ENCODE measurements around the gene GOLGA7B.

GOLGA7B gene

DNA sequence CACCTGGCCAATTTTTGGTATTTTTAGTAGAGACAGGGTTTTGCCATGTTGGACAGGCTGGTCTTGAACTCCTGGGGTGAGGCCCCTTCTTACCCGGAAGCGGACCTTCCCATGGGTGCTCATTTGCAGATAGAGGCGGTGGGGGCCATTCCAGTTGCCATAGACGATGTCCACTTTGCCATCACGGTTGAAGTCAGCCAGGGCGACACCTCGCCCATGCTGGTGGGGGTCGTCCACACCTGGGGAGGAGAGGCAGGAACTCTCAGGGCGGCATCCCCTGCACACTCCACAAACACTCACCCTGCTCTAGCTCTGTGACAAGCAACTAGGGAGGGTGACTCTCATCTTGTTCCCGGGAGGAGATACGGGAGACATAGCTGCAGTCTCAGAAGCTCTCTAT is 54.9 kb downstream of the GOLGA7B start:
- no peak for ATAC-seq
- TF ChIP-seq, protein P1, sequence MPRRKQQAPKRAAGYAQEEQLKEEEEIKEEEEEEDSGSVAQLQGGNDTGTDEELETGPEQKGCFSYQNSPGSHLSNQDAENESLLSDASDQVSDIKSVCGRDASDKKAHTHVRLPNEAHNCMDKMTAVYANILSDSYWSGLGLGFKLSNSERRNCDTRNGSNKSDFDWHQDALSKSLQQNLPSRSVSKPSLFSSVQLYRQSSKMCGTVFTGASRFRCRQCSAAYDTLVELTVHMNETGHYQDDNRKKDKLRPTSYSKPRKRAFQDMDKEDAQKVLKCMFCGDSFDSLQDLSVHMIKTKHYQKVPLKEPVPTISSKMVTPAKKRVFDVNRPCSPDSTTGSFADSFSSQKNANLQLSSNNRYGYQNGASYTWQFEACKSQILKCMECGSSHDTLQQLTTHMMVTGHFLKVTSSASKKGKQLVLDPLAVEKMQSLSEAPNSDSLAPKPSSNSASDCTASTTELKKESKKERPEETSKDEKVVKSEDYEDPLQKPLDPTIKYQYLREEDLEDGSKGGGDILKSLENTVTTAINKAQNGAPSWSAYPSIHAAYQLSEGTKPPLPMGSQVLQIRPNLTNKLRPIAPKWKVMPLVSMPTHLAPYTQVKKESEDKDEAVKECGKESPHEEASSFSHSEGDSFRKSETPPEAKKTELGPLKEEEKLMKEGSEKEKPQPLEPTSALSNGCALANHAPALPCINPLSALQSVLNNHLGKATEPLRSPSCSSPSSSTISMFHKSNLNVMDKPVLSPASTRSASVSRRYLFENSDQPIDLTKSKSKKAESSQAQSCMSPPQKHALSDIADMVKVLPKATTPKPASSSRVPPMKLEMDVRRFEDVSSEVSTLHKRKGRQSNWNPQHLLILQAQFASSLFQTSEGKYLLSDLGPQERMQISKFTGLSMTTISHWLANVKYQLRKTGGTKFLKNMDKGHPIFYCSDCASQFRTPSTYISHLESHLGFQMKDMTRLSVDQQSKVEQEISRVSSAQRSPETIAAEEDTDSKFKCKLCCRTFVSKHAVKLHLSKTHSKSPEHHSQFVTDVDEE (CRISPR knock-in tag; IDR thresholded peaks at IDR 0.05) = no peak
- TF ChIP-seq ESRRG (CRISPR knock-in tag; IDR thresholded peaks at IDR 0.05) = no peak

DNA sequence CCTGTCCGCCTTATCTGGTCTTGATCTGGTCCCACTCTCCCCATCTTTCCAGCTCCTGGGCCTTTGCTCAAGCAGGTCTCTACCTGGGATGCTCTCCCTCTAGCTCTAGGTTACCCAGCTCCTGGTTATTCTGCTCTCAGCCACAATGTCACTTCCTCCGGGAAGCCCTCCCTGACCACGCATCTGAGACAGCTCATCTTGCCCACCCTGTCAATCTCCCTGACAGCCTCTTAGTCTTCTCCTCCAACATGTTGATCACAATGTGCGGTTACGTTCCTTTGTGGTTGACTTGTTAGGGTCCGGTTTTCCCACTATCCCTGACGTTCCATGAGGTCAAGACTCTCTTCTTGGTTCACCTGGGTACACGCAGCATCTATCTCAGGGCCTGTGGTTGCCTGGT is 55.6 kb downstream of the GOLGA7B start:
- no peak for ATAC-seq
- TF ChIP-seq OSR1 (CRISPR knock-in tag; IDR thresholded peaks at IDR 0.05) (no peak), PPARA (CRISPR knock-in tag; IDR thresholded peaks at IDR 0.05; ENCODE audit: borderline replicate concordance) (no peak), GLIS3 (CRISPR knock-in tag; IDR thresholded peaks at IDR 0.05) (no peak), TOX (CRISPR knock-in tag; IDR thresholded peaks at IDR 0.05; ENCODE audit: borderline replicate concordance) (no peak)

DNA sequence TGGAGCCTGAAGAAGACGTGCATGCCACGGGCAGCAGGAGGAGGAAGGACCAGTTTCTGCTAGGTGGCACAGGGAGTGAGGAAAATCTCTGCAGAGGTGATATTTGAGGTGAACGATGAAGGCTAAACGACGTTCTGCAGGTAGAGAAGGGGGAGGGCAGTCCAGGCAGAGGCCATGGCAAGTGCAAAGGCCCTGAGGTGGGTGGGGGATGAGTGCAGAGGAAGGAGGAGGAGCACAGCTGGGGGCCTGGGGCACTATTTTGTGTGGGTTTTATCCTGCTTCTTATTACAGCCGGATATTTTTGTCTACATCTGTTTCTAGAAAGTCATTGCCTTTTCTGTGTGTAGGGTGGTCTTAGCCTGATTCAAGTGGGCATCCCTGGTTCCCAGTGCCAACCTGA is 57.6 kb downstream of the GOLGA7B start:
- no peak for TF ChIP-seq CSRNP3 (CRISPR knock-in tag; IDR thresholded peaks at IDR 0.05)
- TF ChIP-seq CSDC2 (CRISPR knock-in tag; IDR thresholded peaks at IDR 0.05) = no peak
- no peak for TF ChIP-seq ZNF565 (CRISPR knock-in tag; conservative IDR thresholded peaks at IDR 0.05; ENCODE audit: low read depth)
- TF ChIP-seq ARNTL (CRISPR knock-in tag; IDR thresholded peaks at IDR 0.05; ENCODE audit: borderline replicate concordance, low read depth) = no peak
- no peak for TF ChIP-seq ZNF70 (CRISPR knock-in tag; IDR thresholded peaks at IDR 0.05)
- TF ChIP-seq, protein P1 (CRISPR knock-in tag; IDR thresholded peaks at IDR 0.05) = no peak
- TF ChIP-seq PATZ1 (CRISPR knock-in tag; IDR thresholded peaks at IDR 0.05; ENCODE audit: borderline replicate concordance) = no peak
- ATAC-seq = no peak

DNA sequence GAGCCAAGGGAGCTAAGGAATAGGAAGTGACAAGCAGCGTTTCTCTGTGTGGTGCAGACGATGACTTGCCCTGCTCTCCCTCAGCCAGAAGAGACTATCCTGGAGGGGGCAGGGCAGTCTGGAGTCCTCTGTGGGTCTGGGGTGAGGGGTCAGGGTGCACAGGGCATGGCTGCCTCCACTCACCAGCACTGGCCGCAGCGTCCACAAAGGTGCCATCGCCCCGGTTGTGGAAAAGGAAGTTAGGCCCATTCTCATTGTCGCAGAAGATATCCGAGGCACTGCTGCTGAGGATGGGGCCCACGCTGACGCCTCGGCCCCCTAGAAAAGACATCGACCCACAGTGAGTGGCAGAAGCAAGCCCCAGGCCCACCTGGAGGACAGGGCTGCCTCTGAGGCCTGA is 58.2 kb downstream of the GOLGA7B start:
- no peak for ATAC-seq
- TF ChIP-seq, protein P2, sequence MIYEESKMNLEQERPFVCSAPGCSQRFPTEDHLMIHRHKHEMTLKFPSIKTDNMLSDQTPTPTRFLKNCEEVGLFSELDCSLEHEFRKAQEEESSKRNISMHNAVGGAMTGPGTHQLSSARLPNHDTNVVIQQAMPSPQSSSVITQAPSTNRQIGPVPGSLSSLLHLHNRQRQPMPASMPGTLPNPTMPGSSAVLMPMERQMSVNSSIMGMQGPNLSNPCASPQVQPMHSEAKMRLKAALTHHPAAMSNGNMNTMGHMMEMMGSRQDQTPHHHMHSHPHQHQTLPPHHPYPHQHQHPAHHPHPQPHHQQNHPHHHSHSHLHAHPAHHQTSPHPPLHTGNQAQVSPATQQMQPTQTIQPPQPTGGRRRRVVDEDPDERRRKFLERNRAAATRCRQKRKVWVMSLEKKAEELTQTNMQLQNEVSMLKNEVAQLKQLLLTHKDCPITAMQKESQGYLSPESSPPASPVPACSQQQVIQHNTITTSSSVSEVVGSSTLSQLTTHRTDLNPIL (CRISPR knock-in tag; IDR thresholded peaks at IDR 0.05; ENCODE audit: low read depth) = no peak
- TF ChIP-seq ZFP3 (CRISPR knock-in tag; IDR thresholded peaks at IDR 0.05) (no peak), RARB (CRISPR knock-in tag; IDR thresholded peaks at IDR 0.05) (no peak), ISL1 (CRISPR knock-in tag; IDR thresholded peaks at IDR 0.05) (no peak), PPARA (CRISPR knock-in tag; IDR thresholded peaks at IDR 0.05; ENCODE audit: borderline replicate concordance) (no peak), ZFP30 (CRISPR knock-in tag; IDR thresholded peaks at IDR 0.05) (no peak), TOX (CRISPR knock-in tag; IDR thresholded peaks at IDR 0.05; ENCODE audit: borderline replicate concordance) (no peak), PATZ1 (CRISPR knock-in tag; IDR thresholded peaks at IDR 0.05; ENCODE audit: borderline replicate concordance) (no peak), OSR1 (CRISPR knock-in tag; IDR thresholded peaks at IDR 0.05) (no peak)
- TF ChIP-seq, protein P3, sequence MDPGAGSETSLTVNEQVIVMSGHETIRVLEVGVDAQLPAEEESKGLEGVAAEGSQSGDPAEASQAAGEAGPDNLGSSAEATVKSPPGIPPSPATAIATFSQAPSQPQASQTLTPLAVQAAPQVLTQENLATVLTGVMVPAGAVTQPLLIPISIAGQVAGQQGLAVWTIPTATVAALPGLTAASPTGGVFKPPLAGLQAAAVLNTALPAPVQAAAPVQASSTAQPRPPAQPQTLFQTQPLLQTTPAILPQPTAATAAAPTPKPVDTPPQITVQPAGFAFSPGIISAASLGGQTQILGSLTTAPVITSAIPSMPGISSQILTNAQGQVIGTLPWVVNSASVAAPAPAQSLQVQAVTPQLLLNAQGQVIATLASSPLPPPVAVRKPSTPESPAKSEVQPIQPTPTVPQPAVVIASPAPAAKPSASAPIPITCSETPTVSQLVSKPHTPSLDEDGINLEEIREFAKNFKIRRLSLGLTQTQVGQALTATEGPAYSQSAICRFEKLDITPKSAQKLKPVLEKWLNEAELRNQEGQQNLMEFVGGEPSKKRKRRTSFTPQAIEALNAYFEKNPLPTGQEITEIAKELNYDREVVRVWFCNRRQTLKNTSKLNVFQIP (CRISPR knock-in tag; IDR thresholded peaks at IDR 0.05; ENCODE audit: borderline replicate concordance, low read depth) = no peak
- TF ChIP-seq, protein P1 (CRISPR knock-in tag; IDR thresholded peaks at IDR 0.05) = no peak

Data from SK-N-SH treated with all-trans-retinoic acid at 6 μM for 48 hours (cell line).